Brain microvascular endothelial cell (primary cell): ENCODE results near the gene CBX8.

Experiments used
- DNase-seq: peaks from one replicate; pipeline ENCODE4 v3.0.0-alpha.2; 2020
- H3K27ac ChIP-seq: fragments of 250-450 bp; sonication (Bioruptor Pico); 2 replicates; pipeline ENCODE4 v1.5.1; 2020; ENCODE audit warnings: mild to moderate bottlenecking, moderate library complexity
- H3K27me3 ChIP-seq: fragments of 250-450 bp; sonication (Bioruptor Pico); replicated peaks from 2 replicates; pipeline ENCODE4 v1.5.1; 2020; ENCODE audit warnings: mild to moderate bottlenecking
- H3K36me3 ChIP-seq: fragments of 250-450 bp; sonication (Bioruptor Pico); replicated peaks from 2 replicates; pipeline ENCODE4 v1.5.1; 2020; ENCODE audit warnings: mild to moderate bottlenecking
- H3K4me3 ChIP-seq: 2 replicates; pipeline ENCODE4 v1.5.1; 2011; ENCODE audit warnings: low read depth, mild to moderate bottlenecking, control low read depth, low read length, moderate library complexity
- CTCF ChIP-seq: IDR thresholded peaks from 2 replicates; pipeline ENCODE4 v1.5.1; 2011; ENCODE audit warnings: low read depth, mild to moderate bottlenecking, moderate library complexity, low read length, control low read depth, inconsistent platforms; ENCODE audit errors: missing control alignments
- in situ Hi-C: cut with HindIII; loops from 2 replicates; pipeline ENCODE4 v1.10.0; 2017; ENCODE audit warnings: low sequenced_read_pairs, low pct_ligation_motif_present

CBX8 gene

GRCh38 chr17:79797492-79798298, 818 bp upstream of the CBX8 start:
- in situ Hi-C loops = loop anchor here (25.0 kb wide), 1 partner anchor 190 kb away; no protein-coding TSS in a partner anchor
- Histone ChIP-seq H3K36me3 (peaks cover 2% of the 10 kb centered on the region), H3K4me3 (peak overlapping the region; percentile 60), H3K27me3 (peaks cover 48% of the 10 kb centered on the region), H3K27ac (no peak overlapping the region)
- no peak for DNase-seq
- TF ChIP-seq CTCF = no peak

- TF ChIP-seq CTCF = no peak
- in situ Hi-C loops = loop anchor here (25.0 kb wide), 1 partner anchor 191 kb away; no protein-coding TSS in a partner anchor
- Histone ChIP-seq H3K27me3 (peaks cover 45% of the 10 kb centered on the region), H3K27ac (peak overlapping the region; percentile 88), H3K36me3 (peaks cover 2% of the 10 kb centered on the region), H3K4me3 (peak overlapping the region; percentile 81)
- no peak for DNase-seq
These were observed 474 bp downstream of the CBX8 start for GRCh38 chr17:79796444-79796762.

- Histone ChIP-seq H3K4me3 (peak overlapping the region; percentile 81), H3K27ac (no peak overlapping the region), H3K27me3 (peaks cover 46% of the 10 kb centered on the region), H3K36me3 (peaks cover 2% of the 10 kb centered on the region)
- DNase-seq = no peak
- in situ Hi-C loops = loop anchor here (25.0 kb wide), 1 partner anchor 191 kb away; no protein-coding TSS in a partner anchor
- TF ChIP-seq CTCF = no peak
These were observed 958 bp downstream of the CBX8 start for GRCh38 chr17:79795795-79796443.

GRCh38 chr17:79794659-79795511, 2.0 kb downstream of the CBX8 start:
- H3K36me3 ChIP-seq = peaks cover 2% of the 10 kb centered on the region
- no peak overlapping the region for H3K27ac ChIP-seq
- no peak for DNase-seq
- no peak overlapping the region for H3K4me3 ChIP-seq
- H3K27me3 ChIP-seq = peaks cover 46% of the 10 kb centered on the region
- no peak for TF ChIP-seq CTCF
- in situ Hi-C loops = loop anchor here (25.0 kb wide), 1 partner anchor 192 kb away; no protein-coding TSS in a partner anchor

- peak overlapping the region; percentile 34 for H3K27ac ChIP-seq
- no peak for TF ChIP-seq CTCF
- H3K36me3 ChIP-seq = peaks cover 2% of the 10 kb centered on the region
- no peak for DNase-seq
- in situ Hi-C loops = loop anchor here (25.0 kb wide), 1 partner anchor 193 kb away; no protein-coding TSS in a partner anchor
- H3K27me3 ChIP-seq = peaks cover 46% of the 10 kb centered on the region
- peak overlapping the region; percentile 39 for H3K4me3 ChIP-seq
These were observed 3.0 kb downstream of the CBX8 start for GRCh38 chr17:79793924-79794304.
